ENCODE data around the gene IPO7.
A peak's percentile ranks its signal among the peaks of the same experiment; 100 is the strongest.

GRCh38 chr11:9384535-9385326 lies at the start of gene IPO7:
- TF ChIP-seq CTCF (tag by site-specific recombination; IDR thresholded peaks at IDR 0.05): peak; percentile 72
- no peak for TF ChIP-seq ZNF48 (tag by site-specific recombination; IDR thresholded peaks at IDR 0.05)

Measured in HEK293 (cell line).